ENCODE measurements around the gene OSMR.

DNA sequence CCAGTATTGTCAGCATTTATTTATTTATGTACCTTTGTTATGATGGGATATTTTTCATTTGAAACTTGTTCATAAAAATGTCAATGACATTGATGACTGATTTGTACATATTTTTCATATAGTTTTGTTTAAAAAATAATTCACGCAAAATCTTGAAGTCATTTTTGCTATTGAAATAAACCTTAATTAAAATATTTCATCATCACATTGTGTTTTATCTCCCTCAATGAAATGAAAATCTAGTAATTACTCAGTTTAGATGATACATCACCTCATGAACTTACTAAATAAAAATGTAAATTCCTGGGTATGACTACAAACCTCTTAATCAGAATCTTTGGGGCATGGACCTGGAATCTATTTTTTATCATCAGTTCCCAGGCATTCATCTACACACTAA lies 89.6 kb downstream of the OSMR start:
- TF ChIP-seq, protein P1, sequence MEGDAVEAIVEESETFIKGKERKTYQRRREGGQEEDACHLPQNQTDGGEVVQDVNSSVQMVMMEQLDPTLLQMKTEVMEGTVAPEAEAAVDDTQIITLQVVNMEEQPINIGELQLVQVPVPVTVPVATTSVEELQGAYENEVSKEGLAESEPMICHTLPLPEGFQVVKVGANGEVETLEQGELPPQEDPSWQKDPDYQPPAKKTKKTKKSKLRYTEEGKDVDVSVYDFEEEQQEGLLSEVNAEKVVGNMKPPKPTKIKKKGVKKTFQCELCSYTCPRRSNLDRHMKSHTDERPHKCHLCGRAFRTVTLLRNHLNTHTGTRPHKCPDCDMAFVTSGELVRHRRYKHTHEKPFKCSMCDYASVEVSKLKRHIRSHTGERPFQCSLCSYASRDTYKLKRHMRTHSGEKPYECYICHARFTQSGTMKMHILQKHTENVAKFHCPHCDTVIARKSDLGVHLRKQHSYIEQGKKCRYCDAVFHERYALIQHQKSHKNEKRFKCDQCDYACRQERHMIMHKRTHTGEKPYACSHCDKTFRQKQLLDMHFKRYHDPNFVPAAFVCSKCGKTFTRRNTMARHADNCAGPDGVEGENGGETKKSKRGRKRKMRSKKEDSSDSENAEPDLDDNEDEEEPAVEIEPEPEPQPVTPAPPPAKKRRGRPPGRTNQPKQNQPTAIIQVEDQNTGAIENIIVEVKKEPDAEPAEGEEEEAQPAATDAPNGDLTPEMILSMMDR (IDR thresholded peaks at IDR 0.05; ENCODE audit: borderline replicate concordance, extremely low read depth, low read length, poor library complexity, severe bottlenecking), result no peak
- TF ChIP-seq EZH2 (IDR thresholded peaks at IDR 0.05; ENCODE audit: borderline replicate concordance, low read depth, low read length, severe bottlenecking), result no peak

Measured in DND-41 (cell line).